ENCODE results near the gene RPH3AL.
"Not testable (repeated sequence)": the region's sequence is repeated elsewhere in the genome, so short reads cannot be mapped to it uniquely, and the experiment has no call there.

RPH3AL gene

DNA sequence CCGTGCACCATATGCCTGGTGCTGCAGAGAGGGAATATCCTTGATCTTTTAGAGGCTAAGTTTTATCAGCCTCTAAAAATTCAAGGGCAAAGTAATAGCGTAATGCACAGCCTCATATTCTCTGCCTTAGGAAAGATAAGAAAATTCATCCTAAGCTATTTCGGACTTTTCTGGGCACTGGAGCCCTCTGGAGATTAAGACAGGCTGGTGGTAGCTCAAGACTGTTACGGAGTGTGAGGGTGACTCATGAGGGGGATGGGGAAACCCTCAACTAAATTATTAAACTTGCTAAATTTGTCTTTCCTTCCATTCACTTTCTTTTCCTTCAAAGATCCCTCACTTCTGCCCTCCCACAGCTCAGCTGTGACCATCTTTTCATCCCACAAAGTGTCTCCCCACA lies 73.3 kb downstream of the RPH3AL start:
- no peaks in the 10 kb centered on the region for H3K4me1 ChIP-seq (ENCODE audit: control insufficient read depth, insufficient read depth, low read length, unreplicated experiment)
- H3K4me3 ChIP-seq (ENCODE audit: low read depth, low read length): no peak overlapping the region
- peaks cover 14% of the 10 kb centered on the region for H3K27me3 ChIP-seq (ENCODE audit: insufficient read depth, low read length)
- no peaks in the 10 kb centered on the region for H3K79me2 ChIP-seq (ENCODE audit: control insufficient read depth, insufficient read depth, low read length, unreplicated experiment)
- H3K27ac ChIP-seq (ENCODE audit: low read depth, low read length): no peak overlapping the region
- no peaks in the 10 kb centered on the region for H3K36me3 ChIP-seq (ENCODE audit: insufficient read depth, low read length)
- H2AFZ ChIP-seq (ENCODE audit: low read length, unreplicated experiment): no peak overlapping the region

DNA sequence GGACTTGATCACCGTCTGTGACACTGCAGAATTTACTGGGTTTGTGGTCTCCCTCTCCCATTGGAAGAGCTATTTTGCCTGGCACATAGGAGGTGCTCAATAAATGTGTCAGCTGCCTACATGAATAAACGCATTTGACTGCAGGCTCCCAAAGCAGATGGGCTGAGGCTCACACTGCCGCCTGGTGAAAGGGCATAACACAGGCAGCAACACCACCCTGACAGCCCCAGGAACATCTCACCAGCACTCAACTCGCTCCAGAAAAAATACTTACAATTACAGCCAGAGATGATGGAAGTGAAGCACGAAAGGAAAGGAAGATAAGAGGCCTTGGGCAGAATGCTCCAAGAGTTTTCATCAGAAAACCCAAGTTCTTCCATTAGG lies 73.9 kb downstream of the RPH3AL start:
- H3K79me2 ChIP-seq (ENCODE audit: control insufficient read depth, insufficient read depth, low read length, unreplicated experiment): no peaks in the 10 kb centered on the region
- H3K27me3 ChIP-seq (ENCODE audit: insufficient read depth, low read length): peaks cover 14% of the 10 kb centered on the region
- H3K36me3 ChIP-seq (ENCODE audit: insufficient read depth, low read length): no peaks in the 10 kb centered on the region
- H3K4me3 ChIP-seq (ENCODE audit: low read depth, low read length): no peak overlapping the region
- no peak overlapping the region for H3K27ac ChIP-seq (ENCODE audit: low read depth, low read length)
- no peaks in the 10 kb centered on the region for H3K4me1 ChIP-seq (ENCODE audit: control insufficient read depth, insufficient read depth, low read length, unreplicated experiment)
- H2AFZ ChIP-seq (ENCODE audit: low read length, unreplicated experiment): no peak overlapping the region

- Histone ChIP-seq H3K36me3 (ENCODE audit: insufficient read depth, low read length) (no peaks in the 10 kb centered on the region), H3K4me1 (ENCODE audit: control insufficient read depth, insufficient read depth, low read length, unreplicated experiment) (no peaks in the 10 kb centered on the region), H3K79me2 (ENCODE audit: control insufficient read depth, insufficient read depth, low read length, unreplicated experiment) (no peaks in the 10 kb centered on the region), H2AFZ (ENCODE audit: low read length, unreplicated experiment) (no peak overlapping the region), H3K27me3 (ENCODE audit: insufficient read depth, low read length) (peaks cover 14% of the 10 kb centered on the region), H3K27ac (ENCODE audit: low read depth, low read length) (no peak overlapping the region), H3K4me3 (ENCODE audit: low read depth, low read length) (no peak overlapping the region)
Observed at GRCh38 chr17:278055-278675, 74.4 kb downstream of the RPH3AL start.

DNA sequence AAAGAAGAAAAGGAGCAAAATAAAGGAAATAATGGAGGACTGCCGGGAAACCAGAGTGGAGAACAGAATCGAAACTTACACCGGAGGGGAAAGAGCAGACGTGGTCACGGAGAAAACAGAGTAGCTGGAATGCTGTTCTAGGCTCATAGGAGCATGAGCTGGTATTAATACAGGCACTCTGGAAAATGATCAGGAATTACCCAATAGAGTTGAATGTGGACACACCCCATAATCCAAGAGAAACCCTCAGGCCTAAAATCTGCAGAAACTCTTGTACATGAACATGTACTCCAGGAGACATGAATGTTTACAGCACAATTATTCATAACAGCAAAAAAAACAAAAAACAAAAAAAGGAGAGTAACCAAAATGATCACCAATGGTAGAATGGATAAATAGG lies 77.7 kb downstream of the RPH3AL start:
- no peaks in the 10 kb centered on the region for H3K36me3 ChIP-seq (ENCODE audit: insufficient read depth, low read length)
- H3K4me1 ChIP-seq (ENCODE audit: control insufficient read depth, insufficient read depth, low read length, unreplicated experiment): no peaks in the 10 kb centered on the region
- no peaks in the 10 kb centered on the region for H3K79me2 ChIP-seq (ENCODE audit: control insufficient read depth, insufficient read depth, low read length, unreplicated experiment)
- no peak overlapping the region for H3K27ac ChIP-seq (ENCODE audit: low read depth, low read length)
- H2AFZ ChIP-seq (ENCODE audit: low read length, unreplicated experiment): no peak overlapping the region
- no peak overlapping the region for H3K4me3 ChIP-seq (ENCODE audit: low read depth, low read length)
- peaks cover 2% of the 10 kb centered on the region for H3K27me3 ChIP-seq (ENCODE audit: insufficient read depth, low read length)

DNA sequence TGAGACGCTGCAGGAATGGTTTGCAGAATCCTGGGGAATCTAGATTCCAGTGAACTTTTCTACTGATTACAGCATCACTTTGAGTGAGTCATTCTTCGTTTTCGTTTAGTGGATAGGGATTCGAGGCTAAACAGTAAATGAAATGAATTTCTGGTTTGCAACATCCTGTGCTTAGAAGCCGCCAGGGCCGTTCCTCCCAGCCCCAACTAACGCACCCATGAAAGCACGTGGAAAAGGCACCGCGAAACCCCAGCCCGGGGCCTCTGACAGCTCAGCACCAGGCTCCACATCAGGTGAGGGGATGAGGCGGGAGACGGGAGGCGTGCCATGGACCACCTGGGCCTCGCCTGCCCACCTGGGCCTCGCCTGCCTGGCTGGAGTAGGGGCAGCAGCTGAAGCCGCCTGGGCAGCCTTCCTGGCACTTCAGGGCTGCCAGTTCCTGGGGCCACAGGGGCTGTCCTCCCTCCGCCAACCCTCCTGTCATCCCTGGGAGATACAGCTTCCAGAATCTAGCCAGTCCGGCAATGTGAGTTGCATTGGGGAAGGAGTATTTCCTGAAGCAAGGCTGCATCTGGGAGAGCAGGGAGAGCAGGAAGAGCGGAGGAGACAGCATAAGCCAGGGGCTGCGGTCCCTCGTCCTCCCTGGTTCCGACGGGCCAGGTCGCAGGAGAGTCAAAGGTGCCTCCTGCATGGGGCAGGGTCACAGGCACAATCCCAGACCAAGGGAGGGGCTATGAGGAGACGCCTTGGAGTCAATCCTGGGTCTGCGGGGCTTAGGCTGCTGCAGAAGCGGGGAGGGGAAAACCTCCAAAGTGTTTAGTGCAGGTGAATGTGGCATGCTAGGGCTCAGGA lies 78.4 kb downstream of the RPH3AL start:
- H2AFZ ChIP-seq (ENCODE audit: low read length, unreplicated experiment): no peak overlapping the region
- H3K27me3 ChIP-seq (ENCODE audit: insufficient read depth, low read length): no peaks in the 10 kb centered on the region; the same call in 1 of the 2 replicates
- no peak overlapping the region for H3K4me3 ChIP-seq (ENCODE audit: low read depth, low read length)
- no peaks in the 10 kb centered on the region for H3K36me3 ChIP-seq (ENCODE audit: insufficient read depth, low read length)
- no peaks in the 10 kb centered on the region for H3K4me1 ChIP-seq (ENCODE audit: control insufficient read depth, insufficient read depth, low read length, unreplicated experiment)
- no peaks in the 10 kb centered on the region for H3K79me2 ChIP-seq (ENCODE audit: control insufficient read depth, insufficient read depth, low read length, unreplicated experiment)
- no peak overlapping the region for H3K27ac ChIP-seq (ENCODE audit: low read depth, low read length)

- not testable (repeated sequence) for H2AFZ ChIP-seq (ENCODE audit: low read length, unreplicated experiment); H3K4me3 ChIP-seq (ENCODE audit: low read depth, low read length); H3K79me2 ChIP-seq (ENCODE audit: control insufficient read depth, insufficient read depth, low read length, unreplicated experiment); H3K27ac ChIP-seq (ENCODE audit: low read depth, low read length); H3K36me3 ChIP-seq (ENCODE audit: insufficient read depth, low read length); H3K27me3 ChIP-seq (ENCODE audit: insufficient read depth, low read length); H3K4me1 ChIP-seq (ENCODE audit: control insufficient read depth, insufficient read depth, low read length, unreplicated experiment)
Observed at GRCh38 chr17:272856-273255, 79.8 kb downstream of the RPH3AL start.

GRCh38 chr17:271928-272623 lies 80.5 kb downstream of the RPH3AL start:
- not testable (repeated sequence) for H3K4me3 ChIP-seq (ENCODE audit: low read depth, low read length); H3K36me3 ChIP-seq (ENCODE audit: insufficient read depth, low read length); H3K79me2 ChIP-seq (ENCODE audit: control insufficient read depth, insufficient read depth, low read length, unreplicated experiment); H3K27ac ChIP-seq (ENCODE audit: low read depth, low read length); H3K4me1 ChIP-seq (ENCODE audit: control insufficient read depth, insufficient read depth, low read length, unreplicated experiment); H3K27me3 ChIP-seq (ENCODE audit: insufficient read depth, low read length); H2AFZ ChIP-seq (ENCODE audit: low read length, unreplicated experiment)

- peaks cover 8% of the 10 kb centered on the region; the same call in 1 of the 2 replicates for H3K27me3 ChIP-seq (ENCODE audit: insufficient read depth, low read length)
- H3K79me2 ChIP-seq (ENCODE audit: control insufficient read depth, insufficient read depth, low read length, unreplicated experiment): no peaks in the 10 kb centered on the region
- no peak overlapping the region for H3K4me3 ChIP-seq (ENCODE audit: low read depth, low read length)
- H3K4me1 ChIP-seq (ENCODE audit: control insufficient read depth, insufficient read depth, low read length, unreplicated experiment): no peaks in the 10 kb centered on the region
- H2AFZ ChIP-seq (ENCODE audit: low read length, unreplicated experiment): no peak overlapping the region
- H3K27ac ChIP-seq (ENCODE audit: low read depth, low read length): no peak overlapping the region
- H3K36me3 ChIP-seq (ENCODE audit: insufficient read depth, low read length): no peaks in the 10 kb centered on the region
Observed at GRCh38 chr17:269616-270514, 82.7 kb downstream of the RPH3AL start.

- H3K4me3 ChIP-seq (ENCODE audit: low read depth, low read length): no peak overlapping the region
- H2AFZ ChIP-seq (ENCODE audit: low read length, unreplicated experiment): no peak overlapping the region
- H3K27me3 ChIP-seq (ENCODE audit: insufficient read depth, low read length): peaks cover 8% of the 10 kb centered on the region; the same call in 1 of the 2 replicates
- no peaks in the 10 kb centered on the region for H3K4me1 ChIP-seq (ENCODE audit: control insufficient read depth, insufficient read depth, low read length, unreplicated experiment)
- no peak overlapping the region for H3K27ac ChIP-seq (ENCODE audit: low read depth, low read length)
- H3K36me3 ChIP-seq (ENCODE audit: insufficient read depth, low read length): no peaks in the 10 kb centered on the region
- no peaks in the 10 kb centered on the region for H3K79me2 ChIP-seq (ENCODE audit: control insufficient read depth, insufficient read depth, low read length, unreplicated experiment)
Observed at GRCh38 chr17:266701-267667, 85.6 kb downstream of the RPH3AL start.

Data from ACC112 (cell line).